Dermis microvascular lymphatic vessel endothelial cell (primary cell): ENCODE measurements around the gene TIMM21. TPM values are rescaled to one million over a fixed set of nuclear protein-coding genes. Genes with fewer than 3 reads are reported as not detected.

Source experiments
- DNase-seq, 2 donors: peaks; one replicate each; pipeline versions ENCODE4 v3.0.0 to v3.0.0-alpha.2; 2010; ENCODE audit warnings: low read depth in 2 of 2
- total RNA-seq: library from RNA; depleted of rRNA; stranded (reverse); fragments of >200 nt; gene quantifications from 2 replicates; pipeline ENCODE4 v1.2.1, GENCODE V29; 2014

The TIMM21 gene
- total RNA-seq, 1 donor from 2014 or later = 19.6 TPM

DNA sequence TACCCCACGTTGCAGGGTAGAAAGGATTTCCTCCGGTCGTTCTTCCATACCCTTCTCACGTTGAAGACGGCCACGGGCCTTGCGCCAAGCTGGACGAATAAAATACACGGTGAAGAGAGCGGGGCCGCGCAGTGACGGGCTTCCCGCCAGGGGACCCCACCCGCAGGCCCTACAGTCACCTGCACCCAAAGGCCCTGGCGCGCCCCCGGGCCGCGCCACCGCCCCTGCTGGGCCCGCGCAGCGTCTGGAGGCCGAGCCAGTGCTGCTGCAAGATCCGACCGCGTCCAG, 888 bp upstream of the TIMM21 start:
- DNase-seq = no peak

DNA sequence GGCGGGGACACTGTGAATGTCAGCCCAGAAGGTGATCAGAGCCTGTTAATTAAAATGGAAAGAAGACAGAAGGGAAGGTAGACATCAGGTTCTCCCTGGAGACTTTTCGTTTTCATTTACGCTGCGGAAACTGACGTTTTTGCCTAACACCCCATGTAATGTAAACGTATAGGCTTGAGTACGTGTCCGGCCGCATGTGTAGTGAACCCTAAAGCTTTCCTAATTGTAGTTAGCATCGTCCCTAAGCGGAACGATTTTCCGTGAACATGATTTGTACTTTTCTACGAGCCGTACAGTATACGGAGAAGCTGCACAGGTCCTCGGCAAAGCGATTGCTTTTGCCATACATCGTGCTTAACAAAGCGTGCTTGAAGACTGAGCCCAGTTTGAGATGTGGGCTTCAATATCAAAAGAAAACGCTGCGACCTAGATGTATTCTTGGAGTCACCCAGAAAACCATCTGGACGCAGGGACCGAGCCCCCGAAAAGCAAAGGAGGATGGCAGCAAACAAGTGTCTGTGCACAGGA, 284 bp downstream of the TIMM21 start:
- no peak for DNase-seq

DNA sequence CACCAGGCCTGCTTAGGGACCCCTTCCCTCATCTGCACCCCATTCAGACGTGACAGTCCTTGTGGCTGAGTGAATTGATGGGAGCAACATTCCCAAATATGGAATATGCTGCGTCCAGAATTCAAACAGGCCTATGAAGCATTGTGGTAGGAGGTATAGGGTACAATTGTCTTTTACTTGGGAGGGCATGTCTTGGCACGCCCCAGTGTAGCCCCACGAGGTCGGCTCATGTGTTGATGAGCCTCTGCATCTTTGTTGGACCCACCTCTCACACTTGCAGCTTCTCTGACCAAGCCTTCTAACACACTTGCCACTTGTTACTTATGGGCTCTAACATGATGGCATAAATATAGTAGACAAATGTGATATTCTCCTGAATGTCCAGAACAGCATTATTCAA, 1.6 kb downstream of the TIMM21 start:
- DNase-seq = no peak

DNA sequence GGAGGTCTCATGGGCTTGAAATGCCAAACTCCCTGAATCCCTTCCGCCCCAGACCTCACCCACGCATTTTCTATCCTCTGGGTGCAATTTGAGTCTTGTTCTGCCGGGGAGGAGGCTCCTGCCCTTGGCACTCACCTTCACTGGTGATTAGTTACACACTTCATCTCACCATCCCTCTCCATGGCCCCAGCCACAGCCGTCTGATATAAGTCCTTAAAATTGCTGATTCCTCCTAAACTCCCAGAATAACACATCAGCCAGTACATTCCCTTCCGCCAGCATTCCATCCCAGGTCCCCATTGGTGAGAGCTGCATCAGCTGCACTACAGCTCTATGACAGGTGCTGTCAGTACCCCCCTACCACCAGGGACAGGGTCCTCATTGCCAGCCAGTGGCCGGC, 3.9 kb downstream of the TIMM21 start:
- no peak for DNase-seq

DNA sequence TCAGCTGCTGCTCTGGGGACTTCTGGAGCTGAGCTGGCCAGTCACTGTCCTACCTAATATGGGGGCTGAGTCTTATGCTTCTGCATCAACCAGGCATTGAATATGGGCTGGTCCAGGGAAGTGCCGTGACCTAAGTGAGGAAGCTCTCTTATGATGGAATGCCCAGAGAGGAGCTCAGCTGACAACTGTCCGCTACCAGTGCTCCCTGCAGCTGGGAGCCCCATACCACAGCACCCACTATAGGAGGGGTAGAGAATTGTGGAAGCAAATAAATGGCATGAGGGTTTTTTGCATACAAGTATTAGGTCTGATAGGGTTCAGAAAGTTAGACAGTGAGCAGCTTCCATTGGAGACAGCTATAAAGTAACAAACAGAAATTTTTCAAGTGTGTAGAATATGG, 4.5 kb downstream of the TIMM21 start:
- DNase-seq = no peak

DNA sequence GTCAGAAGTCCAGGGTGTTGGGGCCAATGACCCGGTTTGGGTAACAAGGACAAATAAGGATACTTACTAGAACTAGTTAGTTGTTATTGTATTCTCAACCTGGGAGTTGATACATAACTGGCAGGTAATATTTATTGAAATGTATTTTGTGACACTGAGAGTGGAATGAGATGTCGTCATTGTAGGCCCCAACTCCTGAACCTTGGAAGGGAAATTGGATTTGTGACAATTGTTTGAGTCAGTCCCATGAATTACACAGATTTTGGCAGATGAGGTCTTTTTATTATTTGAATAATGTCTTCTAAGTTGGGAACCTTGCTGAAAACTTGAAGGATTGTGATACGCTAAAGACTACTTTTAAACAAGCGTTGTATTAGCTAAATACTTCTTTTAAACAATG, 5.1 kb downstream of the TIMM21 start:
- no peak for DNase-seq

DNA sequence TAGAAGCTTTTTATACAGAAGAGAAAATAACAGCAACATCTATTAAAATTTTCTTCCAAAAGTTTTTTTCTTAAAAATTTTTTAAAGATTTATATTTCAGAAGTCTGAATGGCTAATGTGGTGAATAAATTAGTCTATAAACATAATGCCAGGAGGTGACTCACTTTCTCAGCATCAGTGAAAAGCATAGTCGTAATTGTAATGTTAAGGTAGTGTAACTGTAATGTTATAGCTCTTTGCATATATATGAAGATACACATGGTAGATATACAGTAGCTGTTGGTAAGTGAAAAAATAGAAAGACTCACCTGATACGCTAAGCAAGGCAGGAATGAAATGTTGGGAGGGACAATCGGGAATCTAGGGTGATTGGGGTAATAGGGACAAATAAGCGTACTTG, 5.5 kb downstream of the TIMM21 start:
- DNase-seq = no peak

DNA sequence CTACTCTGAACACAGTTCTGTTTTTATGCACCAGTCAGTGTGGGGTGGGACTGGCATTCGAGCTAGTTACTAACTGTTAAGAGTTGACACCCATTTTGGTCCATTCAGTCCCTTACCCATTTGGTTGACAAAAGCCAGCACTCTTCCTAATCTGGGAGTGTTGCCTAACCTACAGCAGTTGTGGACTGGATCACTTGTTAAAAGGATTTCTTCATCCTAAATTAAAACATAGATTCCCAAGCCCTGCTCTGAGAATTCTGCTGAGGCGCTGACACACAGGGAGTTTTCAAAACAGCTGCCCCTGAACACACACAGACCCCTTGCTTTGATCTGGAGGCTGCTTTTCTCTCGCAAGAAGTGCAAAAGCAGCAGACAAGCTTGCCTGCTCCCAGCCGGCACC, 6.4 kb downstream of the TIMM21 start:
- DNase-seq = no peak

DNA sequence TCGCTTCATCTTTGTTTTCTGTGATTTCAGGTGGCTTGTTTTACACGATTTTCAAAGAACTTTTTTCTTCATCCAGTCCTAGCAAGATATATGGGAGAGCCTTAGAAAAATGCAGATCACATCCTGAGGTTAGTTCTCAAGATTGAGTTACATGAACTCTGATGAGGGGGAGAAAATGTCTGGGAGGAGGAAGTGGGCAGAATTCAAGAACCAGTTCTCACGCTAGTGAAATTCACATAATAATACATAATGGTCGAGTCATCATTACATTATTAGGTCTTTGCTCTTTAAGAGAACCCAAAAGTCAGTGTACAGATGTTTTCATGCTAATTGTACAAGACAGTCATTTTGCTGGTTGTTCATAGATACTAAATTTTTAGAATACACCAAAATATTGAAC, 7.0 kb downstream of the TIMM21 start:
- no peak for DNase-seq

DNA sequence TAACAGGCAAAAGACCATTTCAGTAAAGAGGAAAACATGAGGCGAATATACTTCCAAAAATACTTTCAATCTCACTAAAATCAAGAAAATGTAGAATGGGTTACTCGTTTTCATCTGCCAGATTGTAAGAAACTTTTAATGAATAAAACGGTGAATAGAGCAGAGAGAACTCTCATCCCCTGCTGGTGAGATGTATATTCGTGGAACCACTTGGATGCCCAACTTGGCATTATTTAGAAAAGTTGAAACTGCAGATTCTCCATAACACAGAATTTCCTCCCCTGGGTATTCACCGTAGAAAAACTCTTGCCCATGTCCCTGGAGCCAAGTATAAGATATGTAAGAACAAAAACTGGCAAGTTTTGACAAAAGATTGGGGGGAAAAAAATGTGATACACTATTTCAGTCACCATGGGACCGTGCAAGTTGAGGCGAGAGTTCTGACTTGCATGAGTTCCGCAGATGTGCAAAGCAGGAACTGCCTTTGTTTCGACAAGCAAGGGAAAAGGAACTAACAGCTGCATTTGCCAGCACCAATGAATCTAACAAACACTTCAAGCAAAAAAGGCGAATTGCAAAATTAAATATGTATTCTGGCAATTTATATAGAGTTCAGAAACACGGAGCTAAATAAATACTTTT, 14.8 kb downstream of the TIMM21 start:
- no peak for DNase-seq

DNA sequence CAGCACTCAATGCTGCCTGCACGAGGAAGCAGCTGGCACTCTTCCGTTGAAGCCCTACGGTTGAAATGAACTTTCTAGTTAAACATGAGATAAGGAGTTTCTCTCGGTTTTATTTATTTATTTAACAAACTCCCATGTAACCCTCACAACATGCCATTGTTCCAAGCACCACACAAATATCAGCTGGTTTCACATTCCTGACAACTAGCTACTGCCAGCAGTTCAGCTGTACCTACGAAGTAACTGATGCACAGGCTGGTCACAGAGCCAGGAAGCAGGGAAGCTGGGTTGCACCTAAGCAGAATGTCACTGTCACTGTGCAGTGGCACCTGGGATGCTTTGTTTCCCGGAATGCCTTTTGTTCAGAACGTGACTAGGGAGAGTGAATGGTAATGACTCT, 18.1 kb downstream of the TIMM21 start:
- no peak for DNase-seq

DNA sequence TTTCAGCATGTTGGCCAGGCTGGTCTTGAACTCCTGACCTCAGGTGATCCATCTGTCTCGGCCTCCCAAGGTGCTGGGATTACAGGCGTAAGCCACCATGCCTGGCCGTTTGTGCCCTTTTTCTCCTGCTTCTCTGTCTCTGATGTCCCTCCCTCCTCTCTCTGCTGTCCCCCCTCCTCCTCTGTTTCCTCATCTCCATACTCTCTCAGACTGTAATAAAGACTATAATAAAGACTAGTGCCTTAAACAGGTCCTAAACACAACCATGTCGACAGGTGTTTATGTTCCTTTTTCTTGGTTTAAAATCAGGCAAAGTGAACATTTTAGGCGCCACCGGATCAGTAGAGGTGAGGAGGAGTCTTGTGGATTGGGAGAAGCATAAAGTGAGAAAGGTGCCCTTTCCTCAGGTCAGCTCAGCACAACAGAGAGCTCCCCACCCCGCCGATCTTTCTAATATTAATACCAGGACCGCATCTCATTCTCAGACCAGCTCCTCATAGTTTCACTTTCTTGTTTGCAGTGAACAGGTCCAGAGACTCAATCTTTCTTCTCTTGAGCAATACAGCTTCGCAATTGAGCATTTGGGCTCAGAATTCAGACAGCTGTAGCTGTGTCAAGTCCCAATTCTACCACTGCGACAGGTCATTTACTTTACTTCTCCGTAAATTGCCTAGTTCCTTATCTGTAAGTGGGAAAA, 23.7 kb downstream of the TIMM21 start:
- no peak for DNase-seq

DNA sequence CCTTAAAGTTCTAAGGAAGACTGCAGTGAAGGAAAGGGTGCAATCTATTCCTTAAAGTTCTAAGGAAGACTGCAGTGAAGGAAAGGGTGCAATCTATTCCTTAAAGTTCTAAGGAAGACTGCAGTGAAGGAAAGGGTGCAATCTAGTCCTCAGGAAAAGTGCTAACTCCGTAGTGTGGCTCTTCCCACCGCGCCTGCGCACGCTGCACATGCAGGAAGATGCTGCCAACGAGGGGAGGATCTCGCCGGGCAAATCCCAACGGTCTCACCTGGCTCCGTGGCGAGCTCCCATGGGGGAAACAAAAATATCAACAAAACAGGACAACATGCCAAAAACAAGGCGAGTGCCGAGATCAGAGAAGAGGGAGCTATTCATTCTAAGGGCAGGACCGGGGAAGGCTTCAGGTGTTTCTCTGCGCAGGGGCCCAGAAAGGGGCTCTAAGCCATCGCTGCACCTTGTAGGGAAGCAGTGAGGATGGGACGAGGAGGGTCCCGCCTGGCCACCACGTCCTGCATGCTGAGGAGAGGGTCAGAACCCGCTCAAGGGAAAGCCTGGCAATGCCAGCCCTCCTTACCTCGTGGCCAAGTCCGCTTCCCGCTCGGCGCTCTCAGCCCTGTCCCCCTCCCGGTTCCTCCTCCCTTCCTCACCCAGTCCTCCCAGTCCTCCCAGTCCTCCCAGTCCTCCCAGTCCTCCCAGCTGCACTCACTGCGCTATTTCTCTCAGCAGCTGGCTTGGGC, 24.5 kb downstream of the TIMM21 start:
- no peak for DNase-seq

DNA sequence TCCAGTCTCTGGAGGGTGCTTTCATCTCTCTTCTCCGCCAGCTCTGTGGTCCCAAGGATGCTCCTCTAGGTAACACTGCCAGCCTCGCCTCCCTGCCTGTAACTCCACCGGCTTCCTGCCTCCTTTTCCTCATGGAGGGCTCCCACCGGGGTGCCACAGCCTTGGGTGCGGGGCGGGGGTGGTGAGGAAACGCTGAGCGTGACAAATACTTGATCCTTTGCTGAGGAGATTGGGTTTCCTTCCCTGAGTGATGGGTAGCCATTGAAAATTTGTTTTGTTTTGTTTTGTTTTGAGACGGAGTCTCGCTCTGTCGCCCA, 25.1 kb downstream of the TIMM21 start:
- DNase-seq = no peak

DNA sequence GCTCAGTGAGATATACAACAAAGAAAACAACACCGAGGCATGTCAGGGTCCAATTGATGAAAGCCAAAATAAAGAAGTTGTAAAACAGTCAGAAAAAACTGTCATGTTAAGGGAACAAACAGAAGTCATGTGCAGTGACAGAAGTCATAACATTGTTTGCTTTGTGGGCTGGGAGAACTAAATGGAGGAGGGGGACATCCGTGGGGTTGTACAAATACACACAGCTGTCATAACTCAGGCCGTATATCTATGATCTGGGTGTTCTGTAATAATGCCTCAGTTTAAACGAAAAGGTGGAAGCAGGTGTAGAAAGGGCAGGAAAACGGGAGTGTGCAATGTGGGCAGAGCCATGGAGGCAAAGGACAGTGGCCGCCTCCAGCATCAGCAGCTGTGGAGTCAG, 27.3 kb downstream of the TIMM21 start:
- no peak for DNase-seq

DNA sequence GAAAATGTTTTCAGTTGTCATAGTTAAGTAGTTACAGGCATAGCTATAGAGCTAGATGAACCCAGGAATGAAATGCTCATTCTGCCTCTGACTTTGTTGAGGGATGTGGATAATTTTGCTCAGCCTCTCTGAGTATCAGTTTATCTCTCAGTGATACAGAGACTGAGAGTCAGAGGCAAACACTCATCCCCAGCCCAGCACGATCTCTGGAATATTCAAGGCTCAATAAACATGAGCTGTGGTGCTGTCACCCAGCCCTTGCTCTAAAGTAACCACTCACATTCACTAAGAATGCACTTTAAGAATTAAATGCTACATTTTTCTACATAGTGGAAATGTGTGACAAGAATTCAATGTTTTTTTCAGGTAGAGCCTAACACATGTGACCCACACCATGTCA, 30.6 kb downstream of the TIMM21 start:
- DNase-seq = no peak

DNA sequence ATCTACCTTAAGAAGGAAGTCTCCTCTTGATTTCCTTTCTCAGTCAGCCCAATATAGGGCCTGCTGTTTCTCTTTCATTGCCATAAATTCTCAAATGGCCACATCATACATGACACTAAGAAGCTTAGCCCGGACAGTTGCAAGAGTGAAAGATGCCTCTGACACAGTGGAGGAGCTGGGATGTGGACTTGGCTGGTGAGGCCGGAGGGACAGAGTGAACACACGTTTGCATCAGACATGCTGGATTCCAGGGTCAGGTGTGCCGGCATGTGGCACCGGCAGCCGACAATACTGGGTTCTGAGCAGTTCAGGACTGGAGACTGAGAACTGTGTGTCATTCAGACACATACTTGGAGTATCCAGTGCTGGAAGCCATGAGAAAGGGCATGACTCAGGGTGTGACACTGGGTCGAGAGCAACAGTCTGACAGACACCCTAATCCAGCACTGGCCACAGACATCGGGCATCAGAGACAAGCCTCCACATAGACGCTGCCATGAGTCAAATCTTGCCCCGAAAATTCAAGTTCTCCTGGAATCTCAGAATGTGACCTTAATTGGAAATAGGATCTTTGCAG, 31.4 kb downstream of the TIMM21 start:
- no peak for DNase-seq

DNA sequence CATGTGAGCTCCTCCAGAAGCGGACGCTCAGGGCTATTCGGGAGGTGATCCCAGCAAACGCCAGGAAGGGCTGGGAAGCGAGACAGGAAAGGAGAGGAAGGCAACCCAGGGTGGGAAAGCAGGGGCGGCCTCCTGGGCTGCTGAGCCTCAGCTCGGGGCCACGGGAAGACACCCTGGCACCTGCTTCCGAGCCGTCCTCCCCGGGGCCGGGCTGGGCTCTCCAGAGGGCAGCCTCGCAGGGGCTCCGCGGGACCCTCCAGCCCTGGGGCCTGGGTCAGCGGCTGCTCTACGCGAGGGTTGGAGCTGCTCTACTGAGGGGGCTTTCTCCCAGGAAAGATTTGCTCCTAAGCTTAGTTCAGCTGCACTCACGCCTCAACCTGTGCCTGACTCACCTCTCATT, 34.0 kb downstream of the TIMM21 start:
- DNase-seq = no peak

DNA sequence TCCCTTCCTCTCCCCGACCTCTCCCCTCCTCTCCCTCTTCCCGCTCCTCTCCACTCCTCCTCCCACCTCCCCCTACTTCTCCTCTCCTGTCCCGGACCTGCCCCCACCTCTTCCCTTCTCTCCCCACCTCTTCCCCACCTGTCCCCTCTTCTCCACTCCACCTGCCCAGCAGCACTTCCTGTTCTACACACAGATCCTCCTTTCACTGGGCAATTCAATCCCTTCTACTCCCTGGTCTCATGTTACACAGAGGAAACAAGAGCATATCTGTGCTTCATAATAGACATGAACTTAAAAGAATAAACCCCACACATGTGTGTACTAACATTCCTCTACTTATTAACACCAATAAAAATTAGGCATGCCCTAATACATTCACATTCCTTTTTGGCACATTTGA, 34.8 kb downstream of the TIMM21 start:
- no peak for DNase-seq

DNA sequence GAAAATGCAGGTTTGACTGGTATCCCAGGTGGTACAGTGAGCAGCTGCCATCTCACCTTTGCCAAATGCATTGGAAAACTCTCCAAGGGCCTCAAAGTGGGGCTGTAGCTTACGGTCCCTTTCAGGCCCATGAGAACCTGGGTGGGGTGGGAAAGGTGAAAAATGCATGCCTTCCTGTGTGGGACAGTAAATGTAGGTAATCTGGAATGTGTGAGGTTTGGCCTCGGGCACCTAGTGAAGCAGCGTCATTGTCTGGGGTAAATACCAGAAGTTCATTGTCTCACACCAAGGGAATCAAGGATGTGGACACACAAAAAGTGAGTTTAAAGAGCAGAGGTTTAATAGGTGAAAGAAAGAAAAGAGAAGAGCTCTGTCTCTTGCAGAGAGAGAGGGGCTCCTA, 36.6 kb downstream of the TIMM21 start:
- no peak for DNase-seq

DNA sequence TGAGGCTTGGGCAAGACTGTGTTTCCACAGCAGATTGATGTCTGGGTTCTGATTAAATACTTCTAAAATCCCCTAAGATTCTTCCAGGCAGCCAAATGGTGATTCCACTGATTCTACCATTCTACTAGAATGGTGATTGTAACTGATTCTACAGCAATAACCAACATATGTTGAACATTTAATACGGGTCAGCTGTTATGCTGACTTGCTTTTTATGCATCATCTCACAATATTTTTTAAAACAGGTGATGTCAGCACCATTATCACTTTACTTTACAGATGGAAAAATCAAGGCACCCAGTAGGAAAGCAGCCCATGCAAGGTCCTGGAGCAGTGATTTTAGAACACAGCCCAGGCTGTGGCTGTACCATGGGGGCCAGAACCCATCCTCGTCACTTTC, 37.5 kb downstream of the TIMM21 start:
- DNase-seq = no peak

DNA sequence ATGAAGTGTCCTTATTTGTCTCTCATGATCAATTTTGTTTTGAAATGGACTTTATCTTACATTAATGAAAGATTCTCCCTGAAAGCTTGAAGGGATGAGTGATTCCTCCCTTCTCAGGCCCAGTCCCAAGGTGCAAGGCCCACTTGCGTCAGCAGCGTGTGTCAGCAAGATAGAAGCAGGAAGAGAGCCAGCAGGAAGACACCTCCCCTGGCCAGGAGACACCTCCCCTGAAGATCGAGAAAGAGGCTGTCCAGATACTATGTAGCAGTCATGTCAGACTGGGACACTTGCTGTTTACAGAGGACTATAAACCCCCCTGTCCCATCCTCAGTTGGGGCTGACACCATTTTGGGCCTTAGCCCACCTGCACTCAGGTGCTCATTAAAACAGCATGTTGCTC, 38.3 kb downstream of the TIMM21 start:
- no peak for DNase-seq

DNA sequence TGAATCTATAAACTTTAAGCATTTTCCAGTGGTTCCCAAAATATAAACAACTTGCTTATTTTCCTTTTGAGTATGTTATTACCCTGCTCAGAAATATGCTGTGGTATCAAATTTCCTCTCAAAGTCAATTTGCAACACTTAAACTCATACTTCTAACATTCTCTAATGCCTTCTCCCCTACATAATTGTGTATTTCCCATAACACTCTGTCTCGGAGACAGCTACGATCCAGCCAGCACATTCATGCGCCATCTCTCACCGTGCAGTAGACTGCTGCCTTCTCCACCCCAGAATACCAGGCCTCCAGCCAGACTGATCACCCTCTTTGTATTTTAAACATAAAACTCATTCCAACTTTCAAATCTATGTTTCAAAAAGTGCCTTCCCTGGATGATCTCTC, 41.8 kb downstream of the TIMM21 start:
- DNase-seq = no peak
